ENCODE measurements around the gene CNTN1.
"Not testable (repeated sequence)": the region's sequence is repeated elsewhere in the genome, so short reads cannot be mapped to it uniquely, and the experiment has no call there.

The CNTN1 gene

DNA sequence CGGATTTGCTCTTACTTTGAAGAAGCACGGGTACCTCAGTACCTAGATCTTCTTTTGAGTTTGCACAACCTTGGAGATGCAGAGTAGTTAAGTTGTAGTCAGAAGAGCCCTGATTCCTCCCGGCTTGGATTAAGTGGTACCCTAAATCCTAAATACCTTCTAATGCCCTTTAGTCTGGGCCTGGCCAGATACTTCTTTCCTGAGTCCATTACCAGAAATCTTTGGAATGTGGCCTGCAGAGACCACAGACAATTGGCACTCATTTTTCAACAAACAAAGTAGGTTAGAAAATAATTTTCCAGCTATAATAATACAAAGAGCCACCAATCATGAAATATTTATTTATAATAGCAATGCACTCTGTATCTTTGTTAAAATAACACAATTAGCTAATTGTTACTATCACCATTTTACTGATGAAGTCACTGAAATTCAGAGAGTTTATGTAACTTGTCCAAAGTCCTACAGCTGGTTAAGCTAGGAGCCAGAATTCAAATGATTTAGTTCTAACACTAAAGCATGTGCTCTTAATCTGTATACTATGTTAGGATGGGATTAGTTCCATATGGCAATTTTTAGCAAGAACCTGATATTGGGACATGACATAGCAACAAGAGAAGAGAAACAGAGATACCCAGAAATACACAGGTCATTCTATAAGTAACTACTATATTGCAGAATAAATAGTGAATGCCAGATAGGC is 363.8 kb downstream of the CNTN1 start:
- DNase-seq, result no peak

DNA sequence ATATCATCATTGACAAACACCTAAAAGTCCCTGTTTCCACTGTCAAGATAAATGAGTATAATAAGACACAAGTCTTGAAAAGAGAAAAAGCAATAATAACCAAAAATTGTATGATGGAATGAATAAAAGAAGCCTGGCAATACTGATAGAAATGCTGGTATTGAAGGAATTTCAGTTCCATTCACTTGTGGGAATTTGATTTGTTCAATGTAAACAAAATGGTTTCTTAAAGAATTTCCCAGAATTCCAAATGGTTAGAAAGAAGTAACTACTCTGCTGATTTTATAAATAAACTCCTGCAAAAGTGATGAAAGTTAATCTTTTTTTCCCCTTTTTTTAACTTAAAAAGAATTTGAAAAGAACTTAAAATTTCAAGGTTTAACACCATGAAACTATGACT is 366.0 kb downstream of the CNTN1 start:
- no peak for DNase-seq

DNA sequence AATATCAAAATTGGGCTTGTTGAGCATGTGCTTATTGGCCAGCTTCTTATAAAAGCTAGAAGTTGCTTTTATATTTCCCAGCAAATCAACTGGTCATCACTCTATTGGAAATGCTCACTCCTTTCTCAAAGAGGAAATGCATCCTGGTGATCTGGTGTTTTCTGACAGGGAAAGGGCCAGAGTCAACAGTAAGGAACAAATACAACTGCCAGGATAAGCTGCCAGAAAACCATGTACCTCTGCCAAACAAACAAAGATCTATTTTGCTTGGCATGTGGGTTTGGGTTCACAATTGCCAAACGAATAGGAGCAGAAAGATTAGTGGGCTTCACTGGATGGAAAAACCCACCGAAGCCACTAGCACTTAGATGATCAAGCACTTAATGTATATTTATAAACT is 369.0 kb downstream of the CNTN1 start:
- no peak for DNase-seq

DNA sequence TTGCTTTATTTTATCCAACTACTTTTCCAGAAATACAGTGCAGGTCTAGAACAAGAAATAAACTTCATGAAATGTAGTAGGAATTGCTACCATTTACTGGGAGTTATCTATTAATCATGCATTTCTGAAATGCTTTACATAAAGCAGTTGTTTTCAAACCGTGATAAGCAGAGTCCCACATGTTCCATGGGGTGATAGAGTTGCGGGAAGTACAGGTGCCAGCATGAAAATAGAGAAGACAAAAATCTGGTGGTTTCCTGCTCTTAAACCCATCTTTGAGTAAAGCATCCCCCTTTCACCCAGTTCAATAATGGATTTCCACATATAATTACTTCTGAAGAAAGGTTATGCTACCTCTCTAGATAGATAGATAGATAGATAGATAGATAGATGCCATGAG is 372.2 kb downstream of the CNTN1 start:
- DNase-seq, result no peak

DNA sequence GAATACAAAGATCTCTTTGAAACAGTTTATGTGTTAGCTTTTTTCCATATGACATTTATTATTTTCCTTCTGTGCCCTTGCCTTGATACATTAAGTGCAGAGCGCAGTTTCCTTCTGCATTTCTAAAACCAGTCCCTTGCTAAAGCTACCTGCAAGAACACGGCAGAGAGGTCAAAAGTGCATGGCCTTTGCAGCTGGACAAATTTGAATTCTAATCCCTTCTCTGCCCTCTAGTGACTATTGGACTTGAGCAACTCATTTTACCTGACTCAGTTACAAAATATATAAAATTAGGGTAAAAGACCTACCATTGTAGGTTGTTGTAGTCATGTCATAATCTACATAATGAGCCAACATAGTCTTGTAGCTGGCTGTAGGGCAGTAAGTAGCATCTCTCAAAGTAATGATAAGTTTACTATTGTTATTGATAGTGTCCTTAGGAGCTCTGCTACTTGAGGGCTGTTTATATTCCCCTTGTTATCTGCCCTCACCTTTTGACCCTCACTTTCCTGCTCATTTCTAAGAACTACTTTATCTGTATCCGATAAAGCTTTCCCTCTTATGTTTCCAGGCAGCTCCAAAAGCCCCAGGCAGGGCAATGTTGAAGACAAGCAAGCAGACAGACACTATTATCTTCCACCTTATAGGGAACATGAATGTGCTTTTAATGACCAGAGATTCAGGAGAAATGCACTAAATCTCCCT is 375.9 kb downstream of the CNTN1 start:
- DNase-seq, result no peak

DNA sequence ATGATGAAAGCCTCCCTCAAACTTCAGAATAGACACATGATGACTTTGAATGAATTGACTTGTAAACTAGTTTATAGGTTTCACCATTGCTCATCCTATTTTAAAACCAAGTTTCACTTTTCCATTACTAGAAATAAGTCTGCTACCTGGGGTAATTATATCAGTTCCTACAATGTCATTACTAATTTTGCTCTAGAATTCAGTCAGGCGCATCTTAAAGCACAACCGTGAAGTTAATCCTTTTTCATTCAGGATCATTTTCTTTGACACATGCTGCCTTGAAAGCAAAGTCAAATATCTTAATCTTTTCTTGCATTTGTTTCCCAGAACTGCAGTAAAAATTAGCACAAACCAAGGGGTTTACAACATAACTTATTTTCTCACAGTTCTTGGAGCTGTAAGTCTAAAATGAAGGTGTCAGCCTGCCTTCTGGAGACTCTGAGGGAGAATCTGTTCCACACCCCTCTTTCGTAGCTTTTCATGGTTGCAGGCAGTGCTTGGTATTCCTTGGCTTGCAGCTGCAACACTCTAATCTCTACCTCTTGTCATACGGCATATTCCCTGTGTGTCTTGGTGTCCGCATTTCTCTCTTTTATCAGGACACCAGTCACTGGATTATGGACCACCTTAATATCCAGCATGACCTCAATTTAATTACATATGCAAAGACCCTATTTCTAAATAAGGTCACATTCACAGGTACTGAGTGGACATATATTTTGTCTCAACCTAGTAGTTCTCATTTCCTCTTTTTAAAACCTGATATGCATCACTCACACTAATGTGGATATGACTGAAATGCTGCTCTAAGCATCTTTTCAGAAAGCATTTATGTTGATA is 381.6 kb downstream of the CNTN1 start:
- DNase-seq, result no peak

DNA sequence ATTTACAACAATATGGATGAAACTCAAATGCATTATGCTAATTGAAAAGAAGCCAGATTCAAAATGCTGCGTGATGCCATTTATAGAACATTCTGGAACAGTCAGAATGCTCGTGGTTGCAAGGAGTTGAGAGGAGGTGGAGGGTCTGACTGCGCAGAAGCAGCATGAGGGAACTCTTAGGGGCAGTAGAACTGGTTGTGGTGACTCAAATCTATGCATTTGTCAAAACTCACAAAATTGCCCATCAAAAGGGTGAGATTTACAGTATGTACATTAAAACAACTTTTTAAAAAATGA is 382.2 kb downstream of the CNTN1 start:
- DNase-seq, result no peak

DNA sequence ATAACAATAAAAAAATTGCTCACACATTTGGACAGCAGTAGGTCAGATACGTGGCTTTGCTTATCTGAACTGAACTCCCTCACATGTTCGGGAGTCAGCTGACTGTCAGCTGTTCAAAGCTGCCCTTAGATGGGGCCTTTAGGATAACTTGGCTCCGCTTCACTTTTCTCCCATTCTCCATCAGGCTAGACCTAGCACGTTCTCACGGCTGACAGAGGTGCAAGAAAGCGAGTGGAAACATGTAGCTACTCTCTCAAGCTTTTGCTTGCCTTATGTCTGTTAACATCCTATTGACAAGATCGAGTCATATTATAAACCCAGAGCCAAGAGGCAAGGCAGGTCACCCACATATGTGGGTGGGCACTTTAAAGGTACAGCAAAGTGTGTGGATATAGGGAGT is 383.9 kb downstream of the CNTN1 start:
- no peak for DNase-seq

DNA sequence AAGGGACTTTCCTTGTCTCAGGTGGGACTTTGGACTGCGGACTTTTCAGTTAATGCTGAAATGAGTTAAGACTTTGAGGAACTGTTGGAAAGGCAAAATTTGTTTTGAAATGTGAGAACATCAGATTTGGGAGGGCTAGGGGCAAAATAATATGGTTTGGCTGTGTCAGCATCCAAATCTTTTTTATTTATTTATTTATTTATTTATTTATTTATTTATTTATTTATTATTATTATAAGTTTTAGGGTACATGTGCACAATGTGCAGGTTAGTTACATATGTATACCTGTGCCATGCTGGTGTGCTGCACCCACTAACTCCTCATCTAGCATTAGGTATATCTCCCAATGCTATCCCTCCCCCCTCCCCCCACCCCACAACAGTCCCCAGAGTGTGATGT is 389.0 kb downstream of the CNTN1 start:
- not testable (repeated sequence) for DNase-seq

DNA sequence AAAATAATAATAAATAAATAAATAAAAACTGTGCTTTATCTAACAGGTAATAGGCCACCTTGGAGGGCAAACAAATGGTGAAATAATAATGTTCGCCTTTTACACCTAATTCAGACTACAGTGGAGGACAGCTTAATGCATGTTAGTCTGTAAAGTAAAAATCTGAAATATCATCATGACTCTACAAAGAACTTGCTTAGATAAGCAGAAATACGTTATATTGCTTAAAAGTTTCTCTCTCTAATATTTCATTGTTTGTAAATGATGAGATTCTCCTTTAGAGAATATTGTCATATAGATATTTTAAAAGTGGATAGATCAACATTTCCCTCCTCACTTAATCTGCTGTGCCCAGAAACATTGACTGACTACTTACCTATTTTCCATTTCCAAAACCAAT is 397.2 kb downstream of the CNTN1 start:
- DNase-seq, result no peak

DNA sequence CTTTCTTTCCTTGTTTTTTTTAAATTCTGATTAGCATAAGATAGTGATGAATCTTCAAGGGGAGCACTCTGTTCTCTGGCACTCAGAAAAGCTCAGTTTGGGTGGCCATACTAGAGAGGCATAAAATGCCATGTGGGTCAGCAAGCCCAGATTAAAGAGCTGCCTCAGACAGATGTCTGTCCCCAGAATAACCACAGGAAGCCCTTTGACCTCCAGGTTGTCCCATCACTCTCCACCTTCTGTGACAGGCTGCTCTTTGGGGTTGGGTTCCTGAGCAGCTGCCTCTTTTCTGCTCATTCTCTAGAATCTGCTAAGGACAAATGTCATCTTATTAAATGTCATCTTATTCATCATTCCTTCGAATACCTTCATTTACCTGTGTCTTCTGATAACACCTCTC is 399.9 kb downstream of the CNTN1 start:
- DNase-seq, result no peak

DNA sequence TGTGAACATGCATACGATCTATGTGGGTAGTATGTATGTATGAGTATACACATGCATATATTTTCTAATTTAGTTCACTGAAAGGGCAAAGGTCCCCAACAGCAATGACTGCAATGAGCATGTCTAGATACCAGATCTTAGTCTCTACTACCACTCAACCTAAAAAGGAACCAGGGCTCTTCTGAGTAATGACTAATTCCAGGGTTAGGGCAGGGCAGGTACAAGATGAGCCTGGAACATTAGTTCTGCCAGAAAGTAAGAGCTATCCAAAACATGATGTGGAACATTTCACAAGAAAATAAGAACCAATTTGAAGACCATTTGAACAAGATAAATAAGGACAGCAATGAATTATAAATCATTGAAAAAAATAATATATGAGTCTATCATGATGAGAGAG is 404.6 kb downstream of the CNTN1 start:
- no peak for DNase-seq

DNA sequence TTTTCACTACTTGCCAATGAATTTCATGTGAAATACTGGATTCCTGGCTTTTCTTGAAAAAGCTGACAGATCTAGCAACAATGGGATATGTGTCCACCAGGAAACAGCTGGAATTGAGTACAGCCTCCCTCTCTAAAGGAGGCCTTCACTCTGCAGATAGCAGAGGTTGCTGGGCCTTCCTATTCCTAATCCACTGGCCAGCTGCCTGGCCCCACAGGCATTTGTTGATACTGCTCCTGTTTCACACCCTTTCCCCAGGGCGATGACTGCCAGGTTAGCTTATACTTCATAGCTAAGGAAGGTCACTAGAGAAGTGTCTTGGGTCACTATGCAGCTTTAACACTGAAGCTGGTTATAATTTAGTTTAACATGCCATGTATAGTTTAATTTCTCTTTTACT is 408.3 kb downstream of the CNTN1 start:
- DNase-seq, result no peak

DNA sequence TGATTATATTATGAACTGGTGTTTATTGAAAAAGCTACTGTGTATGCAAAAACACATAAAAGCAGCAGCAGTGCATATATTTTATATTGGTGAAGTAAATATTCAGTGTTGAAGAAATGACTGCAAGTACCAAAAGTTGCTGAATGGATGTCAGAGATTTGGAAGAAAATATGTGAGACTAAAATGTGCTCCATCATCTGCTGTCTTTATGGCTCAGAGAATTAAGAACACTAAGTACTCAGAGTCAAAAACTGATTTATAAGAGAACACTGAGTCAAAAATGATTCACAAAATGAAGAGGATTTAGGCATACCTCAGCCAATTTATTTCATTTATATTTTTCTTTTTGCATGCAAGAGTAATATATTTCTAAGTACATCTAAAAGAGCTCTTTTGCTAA is 409.6 kb downstream of the CNTN1 start:
- DNase-seq, result no peak

DNA sequence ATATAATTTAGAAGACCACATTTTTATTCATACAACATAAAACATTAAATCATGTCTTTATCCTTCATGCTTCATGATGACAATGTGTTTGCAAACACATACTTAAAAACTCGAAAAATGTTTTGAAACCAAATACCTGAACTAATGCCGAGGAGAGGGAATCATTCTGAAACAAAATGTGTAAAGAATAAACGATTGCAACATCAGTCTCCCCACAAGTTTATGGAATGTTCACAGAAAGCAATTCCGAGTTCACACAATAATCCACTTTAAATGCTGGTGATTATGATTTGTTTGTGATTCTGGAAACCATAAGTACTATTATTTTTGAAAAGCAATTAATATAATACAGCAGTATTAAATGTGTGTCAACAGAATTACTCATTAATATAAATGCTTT is 411.4 kb downstream of the CNTN1 start:
- DNase-seq, result no peak

DNA sequence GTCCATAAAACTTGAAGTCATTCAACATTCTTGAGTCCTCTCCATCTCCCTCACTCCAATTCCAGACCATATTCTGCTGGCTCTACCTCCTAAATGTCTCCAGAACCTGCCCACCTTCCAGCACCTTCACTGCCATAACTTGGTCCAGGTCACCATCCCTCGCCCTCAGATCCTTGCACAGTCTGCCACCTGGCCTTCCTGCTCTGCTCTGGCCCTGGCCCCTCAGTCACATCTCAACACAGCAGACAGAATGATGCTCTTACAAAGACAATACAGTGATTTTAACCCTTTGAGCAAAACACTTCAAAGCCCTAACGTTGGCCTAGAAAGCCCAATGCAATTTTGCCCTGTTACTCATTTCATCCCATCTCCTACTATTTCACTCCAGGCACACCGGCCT is 414.1 kb downstream of the CNTN1 start:
- no peak for DNase-seq

DNA sequence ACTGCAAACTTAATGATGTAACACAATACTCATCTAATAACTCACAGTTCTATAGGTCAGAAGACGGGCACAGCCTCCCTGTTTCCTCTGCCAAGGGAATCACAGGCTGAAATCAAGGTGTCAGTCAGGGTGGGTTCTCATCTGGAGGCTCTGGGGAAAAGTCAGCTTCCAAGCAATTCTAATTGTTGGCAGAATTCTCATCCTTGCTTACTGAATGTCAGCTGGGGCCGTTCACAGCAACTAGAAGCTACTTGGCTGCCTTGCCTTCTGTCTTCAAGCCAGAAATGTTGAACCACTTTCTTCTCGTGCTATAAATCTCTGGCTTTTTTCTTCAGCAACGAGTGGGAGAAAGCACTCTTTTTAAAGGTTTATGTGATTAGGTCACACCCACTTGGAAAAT is 415.8 kb downstream of the CNTN1 start:
- DNase-seq, result no peak

DNA sequence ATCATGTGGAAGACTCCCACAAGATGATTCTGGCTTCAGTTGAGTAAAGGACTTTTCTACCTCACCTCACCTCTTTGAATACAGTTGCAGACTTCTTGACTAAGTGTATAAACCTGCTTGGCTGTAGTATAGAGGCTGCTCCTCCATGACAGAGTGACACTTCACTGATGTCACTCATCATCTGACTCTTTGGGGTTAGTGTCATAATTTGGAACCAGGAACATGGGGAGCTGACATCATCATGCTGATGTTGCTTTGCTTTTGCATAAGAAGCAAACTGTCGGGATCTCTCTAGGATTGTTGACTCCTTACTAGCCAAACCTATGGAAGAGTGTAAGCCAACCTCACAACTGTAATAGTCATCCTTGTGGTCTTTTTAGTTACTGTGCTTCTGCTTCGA is 420.7 kb downstream of the CNTN1 start:
- no peak for DNase-seq

DNA sequence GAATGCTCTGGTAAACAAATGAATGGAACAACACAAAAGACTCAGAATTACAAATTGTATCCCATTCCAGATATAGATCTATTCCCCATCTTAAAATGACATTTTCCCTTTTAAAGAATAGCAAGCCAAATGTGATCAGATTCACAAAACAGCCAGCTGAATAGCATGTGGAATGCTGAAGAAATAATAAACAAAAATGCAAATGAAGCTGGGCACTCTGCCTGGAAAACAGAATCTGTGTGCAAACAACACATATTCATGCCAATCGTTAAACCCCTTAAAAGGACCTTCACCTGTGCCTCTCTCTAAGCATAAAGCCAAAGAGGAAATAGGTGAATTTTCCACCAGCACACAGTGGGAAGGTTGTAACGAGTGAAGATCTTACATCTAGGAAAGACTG is 428.0 kb downstream of the CNTN1 start:
- DNase-seq, result no peak

DNA sequence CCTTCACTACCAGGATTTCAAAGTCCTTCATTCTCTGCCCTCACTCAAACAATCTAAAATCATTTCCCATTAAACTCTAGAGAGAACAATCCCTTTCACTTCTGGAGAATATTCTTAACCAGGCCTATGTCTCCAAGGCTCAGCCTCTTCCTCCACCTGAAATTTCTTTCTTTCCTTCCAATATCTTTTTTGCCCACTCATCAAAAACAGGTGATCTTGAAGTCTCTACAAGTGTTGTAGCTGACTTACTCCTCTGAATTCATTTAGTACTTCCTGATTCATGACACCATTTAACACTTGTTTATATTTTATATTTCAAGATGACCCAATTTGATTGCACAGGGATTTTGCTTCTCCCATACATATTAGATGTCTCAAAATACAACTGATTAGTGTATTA is 429.1 kb downstream of the CNTN1 start:
- DNase-seq, result no peak

All from NCI-H748 treated with DMSO at 0.1 percent for 48 hours (cell line).